DND-41 (cell line): ENCODE measurements around the gene SELENON.

Experiments
- EZH2 ChIP-seq: IDR thresholded peaks from 3 replicates; pipeline ENCODE4 v1.6.1; 2012; ENCODE audit warnings: borderline replicate concordance, low read depth, mild to moderate bottlenecking, moderate library complexity, low read length, inconsistent platforms; ENCODE audit not compliant: severe bottlenecking
- TF ChIP-seq, protein P1 (sequence below): IDR thresholded peaks from 2 replicates; pipeline ENCODE4 v1.5.1; 2012; ENCODE audit warnings: borderline replicate concordance, low read length, moderate library complexity, mild to moderate bottlenecking; ENCODE audit not compliant: poor library complexity, severe bottlenecking; ENCODE audit errors: extremely low read depth

DNA sequence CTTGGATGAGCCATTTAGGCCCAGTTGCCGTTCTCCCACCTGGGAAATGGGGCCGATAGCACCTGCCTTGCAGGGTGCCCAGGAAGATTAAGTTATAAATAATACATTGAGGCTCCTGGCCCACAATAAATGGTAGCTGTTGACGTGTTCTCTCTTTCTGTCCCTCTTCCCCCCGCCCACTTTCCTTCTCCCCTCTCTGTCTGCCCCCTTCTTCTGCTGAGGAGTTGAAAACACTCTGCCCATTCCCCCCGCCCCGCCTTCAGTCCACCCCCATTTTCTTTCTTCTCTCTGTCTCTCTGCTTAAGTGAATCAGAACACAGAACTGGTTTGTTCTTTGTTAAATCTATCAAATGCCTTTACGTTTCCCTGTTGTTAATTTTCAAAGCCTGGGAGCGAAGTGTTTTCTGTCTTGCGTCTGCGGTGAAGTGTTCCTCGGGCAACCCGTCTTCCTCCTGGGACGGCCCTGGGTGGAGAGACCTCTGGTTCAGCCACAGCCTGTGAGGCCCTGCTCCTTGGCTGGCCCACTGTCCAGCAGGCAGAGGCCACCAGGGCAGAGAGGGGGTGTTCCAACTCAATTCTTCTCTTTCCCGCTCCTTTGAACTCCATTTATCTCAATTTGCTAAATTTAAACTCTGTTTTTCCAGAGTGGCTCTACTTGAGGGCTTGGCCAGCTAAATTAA lies 29.3 kb upstream of the SELENON start:
- no peak for TF ChIP-seq EZH2
- TF ChIP-seq, protein P1, sequence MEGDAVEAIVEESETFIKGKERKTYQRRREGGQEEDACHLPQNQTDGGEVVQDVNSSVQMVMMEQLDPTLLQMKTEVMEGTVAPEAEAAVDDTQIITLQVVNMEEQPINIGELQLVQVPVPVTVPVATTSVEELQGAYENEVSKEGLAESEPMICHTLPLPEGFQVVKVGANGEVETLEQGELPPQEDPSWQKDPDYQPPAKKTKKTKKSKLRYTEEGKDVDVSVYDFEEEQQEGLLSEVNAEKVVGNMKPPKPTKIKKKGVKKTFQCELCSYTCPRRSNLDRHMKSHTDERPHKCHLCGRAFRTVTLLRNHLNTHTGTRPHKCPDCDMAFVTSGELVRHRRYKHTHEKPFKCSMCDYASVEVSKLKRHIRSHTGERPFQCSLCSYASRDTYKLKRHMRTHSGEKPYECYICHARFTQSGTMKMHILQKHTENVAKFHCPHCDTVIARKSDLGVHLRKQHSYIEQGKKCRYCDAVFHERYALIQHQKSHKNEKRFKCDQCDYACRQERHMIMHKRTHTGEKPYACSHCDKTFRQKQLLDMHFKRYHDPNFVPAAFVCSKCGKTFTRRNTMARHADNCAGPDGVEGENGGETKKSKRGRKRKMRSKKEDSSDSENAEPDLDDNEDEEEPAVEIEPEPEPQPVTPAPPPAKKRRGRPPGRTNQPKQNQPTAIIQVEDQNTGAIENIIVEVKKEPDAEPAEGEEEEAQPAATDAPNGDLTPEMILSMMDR, result no peak
